Fibroblast of villous mesenchyme (primary cell): Measurements from ENCODE around the gene NFU1. TPM values are rescaled to one million over a fixed set of nuclear protein-coding genes. Genes with fewer than 3 reads are reported as not detected.
"Not testable (repeated sequence)": the region's sequence is repeated elsewhere in the genome, so short reads cannot be mapped to it uniquely, and the experiment has no call there.

Source experiments
- DNase-seq: peaks from one replicate; pipeline ENCODE4 v3.0.0-alpha.2; 2010; ENCODE audit warnings: low read depth
- H3K4me3 ChIP-seq: 2 replicates; pipeline ENCODE4 v1.5.1; 2011; ENCODE audit warnings: low read depth, mild to moderate bottlenecking, low read length
- CTCF ChIP-seq: IDR thresholded peaks from 2 replicates; pipeline ENCODE4 v1.5.1; 2012; ENCODE audit warnings: low read depth, mild to moderate bottlenecking, low read length; ENCODE audit not compliant: insufficient read depth
- total RNA-seq: library from RNA; depleted of rRNA; stranded (reverse); fragments of >200 nt; gene quantifications from 2 replicates; pipeline ENCODE4 v1.2.3, GENCODE V29; 2012

Gene NFU1
- total RNA-seq, 1 donor: 61.7 TPM

GRCh38 chr2:69454976-69455375 is 17.7 kb upstream of the NFU1 start:
- no peak for TF ChIP-seq CTCF
- no peak for DNase-seq
- no peak overlapping the region for H3K4me3 ChIP-seq

DNA sequence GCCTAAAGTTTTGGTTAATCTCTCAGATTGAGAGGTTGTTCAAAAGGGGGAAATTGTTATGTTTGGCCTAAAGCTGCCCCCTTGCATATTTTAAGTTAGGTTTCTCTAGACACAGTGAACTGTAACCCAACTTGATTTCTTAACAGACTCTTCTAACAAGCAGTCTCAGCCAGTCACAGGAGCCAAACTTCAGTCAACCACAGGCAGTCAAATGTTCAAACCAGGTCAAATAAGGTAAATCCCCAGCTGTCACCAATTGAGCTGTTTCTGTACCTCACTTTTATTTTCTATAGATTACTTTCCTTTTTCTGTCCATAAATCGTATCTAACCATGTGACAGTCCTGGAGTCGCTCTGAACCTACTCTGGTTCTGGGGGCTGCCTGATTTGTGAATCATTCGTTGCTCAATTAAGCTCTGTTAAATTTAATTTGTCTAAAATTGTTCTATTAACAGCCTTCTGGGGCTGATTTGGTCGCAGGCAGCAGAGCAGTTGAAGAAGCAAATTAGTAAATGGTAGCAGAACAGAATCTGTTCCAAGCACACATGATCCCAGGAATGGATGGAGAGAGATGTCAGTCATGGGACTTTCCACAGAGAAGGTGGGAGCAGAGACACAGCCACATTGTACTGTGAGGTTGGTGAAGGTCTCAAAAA is 16.4 kb upstream of the NFU1 start:
- no peak for DNase-seq
- no peak for TF ChIP-seq CTCF
- H3K4me3 ChIP-seq: no peak overlapping the region

GRCh38 chr2:69452687-69453086 is 15.5 kb upstream of the NFU1 start:
- no peak overlapping the region for H3K4me3 ChIP-seq
- TF ChIP-seq CTCF: no peak
- DNase-seq: no peak

DNA sequence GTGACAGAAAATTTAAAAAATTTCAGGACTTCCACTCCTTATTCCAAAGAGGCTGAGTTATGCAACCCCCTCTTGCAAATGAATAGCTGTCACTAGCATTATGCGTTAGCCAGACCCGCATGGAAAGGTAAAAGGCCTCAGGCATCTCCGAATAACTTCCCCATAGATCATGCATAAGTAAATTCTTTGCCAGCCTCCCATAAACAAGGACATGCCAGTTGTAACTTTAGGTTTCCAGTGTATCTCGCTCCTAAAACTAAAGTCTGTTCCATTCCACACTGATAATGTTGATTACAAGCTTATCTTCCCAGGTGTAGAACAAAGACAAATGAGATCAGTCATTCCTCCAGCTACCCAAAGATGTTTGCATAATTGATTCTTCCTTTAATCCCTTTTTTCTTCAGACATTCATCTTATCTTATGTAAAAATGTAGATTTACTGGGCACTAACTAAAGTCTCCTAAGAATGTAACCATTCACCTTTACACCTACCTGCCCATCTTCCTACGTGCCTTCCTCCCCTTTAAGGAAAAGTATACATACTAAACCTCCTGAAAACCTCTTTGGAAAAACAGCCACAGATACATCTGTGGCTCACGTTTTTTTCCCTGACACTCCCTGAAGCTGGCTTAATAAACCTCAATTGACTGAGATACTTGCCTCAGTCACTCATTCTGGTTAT is 13.6 kb upstream of the NFU1 start:
- no peak overlapping the region for H3K4me3 ChIP-seq
- no peak for DNase-seq
- no peak for TF ChIP-seq CTCF

DNA sequence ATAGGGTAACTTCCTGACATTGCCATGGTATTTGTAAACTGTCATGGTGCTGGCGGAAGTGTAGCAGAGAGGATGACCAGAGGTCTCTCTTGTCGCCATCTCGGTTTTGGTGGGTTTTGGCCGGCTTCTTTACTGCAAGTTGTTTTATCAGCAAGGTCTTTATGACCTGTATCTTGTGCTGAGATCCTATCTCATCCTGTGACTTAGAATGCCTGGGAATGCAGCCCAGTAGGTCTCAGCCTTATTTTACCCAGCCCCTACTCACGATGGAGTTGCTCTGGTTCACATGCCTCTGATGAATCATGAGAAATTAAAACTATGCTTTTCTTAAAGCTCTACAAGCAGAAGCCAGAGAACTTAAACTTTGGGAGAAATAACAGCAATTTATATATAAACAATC is 12.7 kb upstream of the NFU1 start:
- H3K4me3 ChIP-seq: no peak overlapping the region
- DNase-seq: peak; percentile 67
- no peak for TF ChIP-seq CTCF

DNA sequence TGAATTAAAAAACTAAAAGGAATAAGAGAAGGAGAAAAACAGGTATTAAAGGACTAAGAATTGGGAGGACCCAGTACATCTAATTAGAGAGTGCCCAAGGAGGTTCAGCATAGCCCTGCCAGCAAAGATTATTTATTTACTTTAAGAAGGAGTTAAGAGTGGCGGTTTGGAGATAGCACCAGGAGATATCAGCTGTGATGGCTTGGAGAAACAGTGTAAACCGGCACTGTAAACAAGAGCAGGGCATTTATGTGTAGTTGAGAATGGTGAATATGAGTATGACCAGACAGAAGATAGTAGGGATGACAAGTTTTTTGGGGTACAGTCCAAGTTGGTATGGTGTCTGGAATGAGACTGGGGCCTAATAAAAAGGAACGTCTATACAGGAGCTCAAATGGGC is 6.4 kb upstream of the NFU1 start:
- DNase-seq, H3K4me3 ChIP-seq: not testable (repeated sequence)

DNA sequence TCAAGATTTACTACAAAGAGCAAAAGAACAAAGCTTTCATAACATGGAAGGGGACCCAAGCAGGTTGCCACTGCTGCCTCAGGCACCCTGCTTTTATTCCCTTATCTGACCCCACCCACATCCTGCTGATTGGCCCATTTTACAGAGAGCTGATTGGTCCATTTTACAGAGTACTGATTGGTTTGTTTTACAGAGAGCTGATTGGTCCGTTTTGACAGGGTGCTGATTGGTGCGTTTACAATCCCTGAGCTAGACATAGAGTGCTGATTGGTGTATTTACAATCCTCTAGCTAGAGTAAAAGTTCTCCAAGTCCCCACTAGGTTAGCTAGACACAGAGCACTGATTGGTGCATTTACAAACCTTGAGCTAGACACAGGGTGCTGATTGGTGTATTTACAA is 2.3 kb upstream of the NFU1 start:
- not testable (repeated sequence) for DNase-seq, H3K4me3 ChIP-seq

DNA sequence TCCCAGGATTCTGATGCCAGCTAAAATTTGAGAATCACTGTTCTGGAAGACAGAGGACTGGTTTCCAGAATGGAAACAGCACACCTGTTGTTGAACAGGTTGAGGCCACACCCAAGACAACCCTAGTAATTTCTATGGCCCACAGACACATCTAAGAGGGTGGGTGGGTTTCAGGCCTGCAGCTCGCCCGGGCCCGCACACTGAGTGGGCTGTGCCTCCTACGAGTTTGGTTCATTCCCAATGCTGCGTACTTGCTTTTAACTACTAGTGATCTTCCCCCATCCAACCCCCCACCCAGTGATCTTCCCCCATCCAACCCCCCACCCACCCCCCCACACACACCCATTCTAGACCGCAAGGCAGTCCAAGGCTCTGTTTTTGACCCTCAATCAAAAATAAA is 1.3 kb upstream of the NFU1 start:
- no peak for DNase-seq
- no peak for TF ChIP-seq CTCF
- no peak overlapping the region for H3K4me3 ChIP-seq
